HL-60 (cell line): ENCODE data around the gene NCS1.

ENCODE experiments used
- CTCF ChIP-seq: IDR thresholded peaks from one replicate; pipeline ENCODE4 v1.5.1; 2011; ENCODE audit warnings: low read length, control low read depth, inconsistent platforms; ENCODE audit not compliant: insufficient read depth
- POLR2AphosphoS5 ChIP-seq: IDR thresholded peaks from 2 replicates; pipeline ENCODE4 v1.6.1; 2012; ENCODE audit warnings: low read depth
- REST ChIP-seq: IDR thresholded peaks from 2 replicates; pipeline ENCODE4 v1.6.1; 2012; ENCODE audit warnings: low read depth; ENCODE audit not compliant: insufficient replicate concordance
- SPI1 ChIP-seq: IDR thresholded peaks from 2 replicates; pipeline ENCODE4 v1.6.1; 2012; ENCODE audit warnings: low read depth, mild to moderate bottlenecking, borderline replicate concordance

GRCh38 chr9:130185017-130185416, 12.8 kb downstream of the NCS1 start:
- no peak for TF ChIP-seq CTCF
- no peak for TF ChIP-seq POLR2AphosphoS5
- TF ChIP-seq REST = no peak
- TF ChIP-seq SPI1 = no peak
